Heart left ventricle (tissue), 16 donors: ENCODE measurements around the gene KIFC1. TPM values are rescaled to one million over a fixed set of nuclear protein-coding genes. Genes with fewer than 3 reads are reported as not detected.
"Not testable (repeated sequence)": the region's sequence is repeated elsewhere in the genome, so short reads cannot be mapped to it uniquely, and the experiment has no call there.

Experiments
- ATAC-seq, 4 donors: fragments of 200-7000 bp; cut with Tn5 transposase; one replicate each; pipeline ENCODE4 v1.9.1; 2020 to 2022; ENCODE audit warnings: moderate library complexity in 4 of 4, mild to moderate bottlenecking in 3 of 4, moderate number of reproducible peaks in 1 of 4
- DNase-seq, 5 donors: peaks; one replicate each; pipeline ENCODE4 v3.0.0-alpha.2; 2020
- H3K27ac ChIP-seq, 12 donors: fragments of 200-600 bp; sonication (generic) in 4 of 12; one replicate each; pipeline versions ENCODE4 v1.5.0 to v1.8.0; 2016 to 2022; ENCODE audit warnings: mild to moderate bottlenecking in 2 of 12
- H3K27me3 ChIP-seq, 9 donors: fragments of 200-600 bp; sonication (generic) in 2 of 9; one replicate each; pipeline versions ENCODE4 v1.5.1 to v1.8.0; 2016 to 2022; ENCODE audit warnings: mild to moderate bottlenecking in 3 of 9
- H3K36me3 ChIP-seq, 9 donors: fragments of 200-600 bp; sonication (generic) in 2 of 9; one replicate each; pipeline versions ENCODE4 v1.5.0 to v1.8.0; 2018 to 2022; ENCODE audit warnings: mild to moderate bottlenecking in 2 of 9
- H3K4me1 ChIP-seq, 12 donors: fragments of 200-600 bp; sonication (generic) in 4 of 12; one replicate each; pipeline versions ENCODE4 v1.5.0 to v1.8.0; 2016 to 2022; ENCODE audit warnings: mild to moderate bottlenecking in 3 of 12
- H3K4me3 ChIP-seq, 12 donors: fragments of 200-600 bp; sonication (generic) in 4 of 12; one replicate each; pipeline versions ENCODE4 v1.5.0 to v1.8.0; 2017 to 2022; ENCODE audit warnings: mild to moderate bottlenecking in 9 of 12, moderate library complexity in 4 of 12
- H3K9me3 ChIP-seq, 12 donors: fragments of 200-600 bp; sonication (generic) in 4 of 12; one replicate each; pipeline versions ENCODE4 v1.5.0 to v1.8.0; 2016 to 2022; ENCODE audit warnings: mild to moderate bottlenecking in 1 of 12
- POLR2A ChIP-seq, 2 donors: fragments of 450-650 bp; IDR thresholded peaks; one replicate each; pipeline ENCODE4 v1.6.1; 2017; ENCODE audit warnings: antibody characterized with exemption in 2 of 2, mild to moderate bottlenecking in 2 of 2, moderate library complexity in 2 of 2
- WGBS, 4 donors: extraction: QIAGEN DNeasy Blood & Tissue Kit in 2 of 4; methylation state at CpG; one replicate each; pipeline versions ENCODE4 v1.1.5 to v1.1.7; 2013 to 2018; 5-methylcytosine and 5-hydroxymethylcytosine counted together
- intact Hi-C, 10 donors: fragments of 100-400 bp; cut with DNase I; formaldehyde crosslinking; loops; one replicate each; pipeline versions ENCODE4 v1.11.1 to v1.14.2; 2022
- polyA plus RNA-seq, 2 donors: library from polyadenylated mRNA; stranded (reverse); fragments of 200-250 nt; gene quantifications; one replicate each; pipeline ENCODE4 v1.2.3, GENCODE V29; 2013
- total RNA-seq, 9 donors: library from RNA; depleted of rRNA in 2 of 9; stranded (reverse); fragments of >200 nt in 2 of 9; fragmentation: NEBNext Ultra II Directional in 3 of 9; extraction: Animal tissue kit (Norgen Biotek cat#: 25700) in 3 of 9; gene quantifications; one replicate each; pipeline versions ENCODE4 v1.1.0 to v1.2.4, GENCODE V29; 2016 to 2023
- TF ChIP-seq, protein P1 (sequence below), 12 donors: fragments of 200-600 bp; sonication (generic) in 4 of 12; IDR thresholded peaks; one replicate each; pipeline versions ENCODE4 v1.5.0 to v1.8.0; 2018 to 2022; ENCODE audit warnings: antibody characterized with exemption in 12 of 12, mild to moderate bottlenecking in 5 of 12
- donor health status: ischemic (EF 13 %, LVEDD 7.1; RV severe dilation, severe dysfunction).
- donor health status: healthy with polysubstance abuse.
- donor health status: DM: no; HTN: yes; CAD: no.
- donor health status: DM: no; HTN: no; CAD: no.
- donor health status: ischemic (EF 25% LVEDD 6.9; RV normal size, moderate dysfunction).
- donor health status: ischemic (EF 25% LVEDD 5.7; RV mildly dilated, moderate dysfunction).
- donor health status: healthy.
- donor health status: DM: yes; HTN: yes; CAD: no.
- donor health status: ischemic (EF 35%, LVEDD 5.7; RV mildly dilated, moderate dysfunction).
- donor health status: nonischemic (EF 11% LVEDD 7.7; RV severe dilation, severe dysfunction).
- donor health status: DM: yes; HTN: yes; CAD: no.
- donor health status: PGD.
- donor health status: ischemic (EF 29% LVEDD 5.4; RV normal size, mild dysfunction).
- donor health status: nonischemic (EF 23%, LVEDD 6.1; RV moderate dilation, normal function).

Gene KIFC1
- total and polyA plus RNA-seq, 11 donors, result 0.04 to 7.0 (median 0.69) TPM; not detected in 3

DNA sequence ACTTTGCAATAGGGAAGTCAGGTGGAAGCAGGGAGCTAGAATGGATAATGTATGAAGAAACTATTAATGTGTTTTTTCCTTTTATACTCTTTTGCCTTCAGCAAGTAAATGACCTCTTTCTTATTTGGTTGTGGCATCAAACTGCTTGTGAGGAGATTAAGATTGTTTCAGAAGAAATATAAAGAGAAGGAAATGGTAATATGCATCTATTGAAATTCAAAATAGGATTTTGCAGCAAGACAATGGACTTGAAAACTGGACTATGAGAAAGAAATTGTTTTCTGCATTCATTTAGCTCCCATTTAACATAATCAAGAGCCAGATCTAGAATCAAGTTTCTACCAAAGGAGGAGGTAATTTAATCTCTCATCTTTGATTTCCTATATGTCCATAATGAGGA is 32.3 kb upstream of the KIFC1 start:
- Histone ChIP-seq H3K27me3 (peaks cover 0 to 6% (median 0%) of the 10 kb centered on the region in 9 donors), H3K27ac (no peak overlapping the region), H3K9me3 (no peaks in the 10 kb centered on the region), H3K36me3 (no peaks in the 10 kb centered on the region), H3K4me1 (no peaks in the 10 kb centered on the region), H3K4me3 (no peak overlapping the region)
- TF ChIP-seq, protein P1, sequence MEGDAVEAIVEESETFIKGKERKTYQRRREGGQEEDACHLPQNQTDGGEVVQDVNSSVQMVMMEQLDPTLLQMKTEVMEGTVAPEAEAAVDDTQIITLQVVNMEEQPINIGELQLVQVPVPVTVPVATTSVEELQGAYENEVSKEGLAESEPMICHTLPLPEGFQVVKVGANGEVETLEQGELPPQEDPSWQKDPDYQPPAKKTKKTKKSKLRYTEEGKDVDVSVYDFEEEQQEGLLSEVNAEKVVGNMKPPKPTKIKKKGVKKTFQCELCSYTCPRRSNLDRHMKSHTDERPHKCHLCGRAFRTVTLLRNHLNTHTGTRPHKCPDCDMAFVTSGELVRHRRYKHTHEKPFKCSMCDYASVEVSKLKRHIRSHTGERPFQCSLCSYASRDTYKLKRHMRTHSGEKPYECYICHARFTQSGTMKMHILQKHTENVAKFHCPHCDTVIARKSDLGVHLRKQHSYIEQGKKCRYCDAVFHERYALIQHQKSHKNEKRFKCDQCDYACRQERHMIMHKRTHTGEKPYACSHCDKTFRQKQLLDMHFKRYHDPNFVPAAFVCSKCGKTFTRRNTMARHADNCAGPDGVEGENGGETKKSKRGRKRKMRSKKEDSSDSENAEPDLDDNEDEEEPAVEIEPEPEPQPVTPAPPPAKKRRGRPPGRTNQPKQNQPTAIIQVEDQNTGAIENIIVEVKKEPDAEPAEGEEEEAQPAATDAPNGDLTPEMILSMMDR (IDR thresholded peaks at IDR 0.05), result no peak
- no peak for TF ChIP-seq POLR2A (IDR thresholded peaks at IDR 0.05)
- ATAC-seq, result no peak
- intact Hi-C loops, result no loop called here
- DNase-seq, result no peak

DNA sequence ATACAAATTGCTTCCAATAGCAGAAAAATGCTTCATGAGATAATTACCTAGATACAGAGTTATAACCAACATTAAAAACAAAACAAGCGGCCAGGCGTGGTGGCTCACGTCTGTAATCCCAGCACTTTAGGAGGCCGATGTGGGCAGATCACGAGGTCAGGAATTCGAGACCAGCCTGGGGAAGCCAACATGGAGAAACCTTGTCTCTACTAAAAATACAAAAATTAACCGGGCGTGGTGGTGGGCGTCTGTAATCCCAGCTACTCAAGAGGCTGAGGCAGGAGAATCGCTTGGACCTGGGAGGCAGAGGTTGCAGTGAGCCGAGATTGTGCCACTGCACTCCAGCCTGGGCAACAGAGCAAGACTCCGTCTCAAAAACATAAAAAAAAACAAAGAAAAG is 28.1 kb upstream of the KIFC1 start:
- H3K9me3 ChIP-seq, H3K27me3 ChIP-seq, H3K36me3 ChIP-seq, DNase-seq, H3K27ac ChIP-seq, intact Hi-C loops, H3K4me3 ChIP-seq, H3K4me1 ChIP-seq, ATAC-seq: not testable (repeated sequence)
- WGBS, 4 donors, result 86 to 90% (median 88%) methylated on average over 12 of the region's 12 CpGs

DNA sequence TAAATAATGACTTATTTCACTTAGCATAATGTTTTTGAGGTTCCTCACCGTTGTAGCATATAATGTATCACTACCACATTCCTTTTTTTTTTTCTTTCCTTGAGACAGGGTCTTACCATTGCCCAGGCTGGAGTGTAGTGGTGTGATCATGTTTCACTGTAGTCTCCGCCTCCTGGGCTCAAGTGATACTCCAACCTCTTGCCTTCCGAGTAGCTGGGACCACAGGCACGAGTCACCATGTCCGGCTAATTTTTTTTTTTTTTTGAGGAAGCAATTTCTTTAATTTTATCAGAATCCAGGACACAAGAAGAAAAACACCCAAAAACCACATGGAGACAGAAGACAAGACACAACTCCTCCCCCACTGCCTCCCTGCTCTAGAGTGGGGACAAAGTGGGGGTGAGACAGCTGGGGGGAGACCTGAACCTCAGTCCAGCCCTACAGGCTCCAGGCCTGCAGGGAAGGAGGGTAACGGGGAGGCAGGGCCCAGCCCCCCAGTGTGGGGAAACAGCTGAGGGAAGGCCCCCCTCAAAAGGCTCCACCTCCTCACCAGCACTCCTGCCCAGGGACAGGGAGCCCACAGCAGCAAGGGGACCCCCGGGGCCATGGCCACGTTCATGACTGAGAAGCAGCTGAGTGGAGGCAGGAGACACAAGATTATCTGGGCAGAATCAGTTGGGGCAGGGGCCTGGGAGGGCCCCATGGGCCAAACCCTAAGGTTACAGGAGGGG is 27.0 kb upstream of the KIFC1 start:
- intact Hi-C loops, ATAC-seq: not testable (repeated sequence)

DNA sequence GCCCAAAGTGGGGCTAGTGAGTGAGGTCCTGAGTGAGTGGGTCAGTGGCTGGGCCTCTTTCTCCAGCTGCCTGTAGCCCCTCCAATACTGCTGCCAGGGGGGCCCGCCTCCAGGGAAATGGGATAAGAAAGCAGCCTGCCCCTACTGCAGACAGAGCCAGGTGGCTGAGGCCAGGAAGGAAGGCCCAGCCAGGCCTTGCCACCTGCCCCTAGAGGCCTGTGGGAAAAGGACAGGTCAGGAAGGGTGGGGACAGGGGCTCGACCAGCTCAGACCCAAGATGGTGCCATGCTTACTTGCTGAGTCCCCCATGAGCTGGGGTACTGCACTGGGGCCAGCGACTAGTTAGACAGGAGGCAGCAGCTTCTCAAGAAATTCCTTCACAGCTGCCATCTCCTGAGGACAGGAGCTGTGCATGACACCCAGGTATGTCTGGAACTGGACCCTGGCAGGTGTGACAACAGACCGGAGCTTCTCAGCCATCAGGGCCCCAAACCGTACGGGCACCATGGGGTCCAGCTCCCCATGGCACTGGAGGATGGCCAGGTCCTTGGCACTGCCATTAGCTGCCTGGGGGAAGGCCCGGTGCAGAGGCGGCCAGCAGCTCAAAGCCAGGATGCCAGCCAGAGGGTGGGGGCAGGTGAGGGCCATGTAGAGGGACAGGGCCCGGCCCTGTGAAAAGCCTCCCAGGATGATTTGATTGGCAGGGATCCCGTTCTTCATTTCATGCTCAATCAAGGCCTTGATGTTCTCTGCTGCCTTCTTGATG is 26.2 kb upstream of the KIFC1 start:
- H3K27me3 ChIP-seq, H3K27ac ChIP-seq, H3K9me3 ChIP-seq, H3K4me3 ChIP-seq, H3K4me1 ChIP-seq, intact Hi-C loops, DNase-seq, H3K36me3 ChIP-seq: not testable (repeated sequence)
- ATAC-seq, result peak in 2 of 4 donors; percentile 13 to 18
- WGBS, 4 donors, result 80 to 93% (median 83%) methylated on average over 3 to 10 of the region's 10 CpGs

More for the DNA sequence above, 27.0 kb upstream of the KIFC1 start:
- H3K9me3 ChIP-seq, H3K4me3 ChIP-seq, H3K27me3 ChIP-seq, H3K4me1 ChIP-seq, H3K36me3 ChIP-seq, DNase-seq, H3K27ac ChIP-seq: not testable (repeated sequence)
- WGBS, 4 donors, result 31 to 40% (median 37%) methylated on average over 6 to 7 of the region's 8 CpGs

DNA sequence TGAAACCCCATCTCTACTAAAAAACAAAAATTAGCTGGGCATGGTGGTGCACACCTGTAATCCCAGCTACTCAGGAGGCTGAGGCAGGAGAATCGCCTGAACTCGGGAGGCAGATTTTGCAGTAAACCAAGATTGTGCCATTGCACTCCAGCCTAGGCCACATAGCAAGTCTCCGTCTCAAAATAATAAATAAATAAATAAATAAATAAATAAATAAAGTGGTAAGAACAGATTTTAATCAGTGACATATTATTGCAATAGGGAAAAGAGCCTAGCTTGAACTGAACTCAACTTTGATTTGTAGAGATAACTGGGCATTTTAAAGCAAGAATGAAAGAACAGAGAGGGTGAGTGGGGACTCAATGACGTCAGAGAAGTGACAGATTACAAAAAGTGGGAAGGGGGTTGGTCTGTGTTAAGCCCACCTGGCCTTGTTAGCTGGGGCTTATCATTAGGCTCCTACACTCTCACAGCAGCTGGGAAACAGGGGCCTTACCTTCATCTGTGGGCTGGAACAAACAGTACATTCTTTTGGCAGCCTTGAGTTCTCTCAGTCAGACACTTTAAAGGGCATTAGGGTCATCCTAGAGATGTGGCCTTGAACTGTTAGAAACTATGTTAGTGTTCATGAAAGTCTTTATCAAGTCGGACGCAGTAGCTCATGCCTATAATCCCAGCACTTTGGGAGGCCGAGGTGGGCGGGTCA is 24.5 kb upstream of the KIFC1 start:
- Histone ChIP-seq H3K36me3 (no peaks in the 10 kb centered on the region), H3K4me3 (no peak overlapping the region), H3K9me3 (no peaks in the 10 kb centered on the region), H3K4me1 (no peaks in the 10 kb centered on the region), H3K27me3 (no peaks in the 10 kb centered on the region), H3K27ac (no peak overlapping the region)
- no peak for DNase-seq
- TF ChIP-seq, protein P1 (IDR thresholded peaks at IDR 0.05), result no peak
- no peak for TF ChIP-seq POLR2A (IDR thresholded peaks at IDR 0.05)
- no peak for ATAC-seq
- intact Hi-C loops, result no loop called here
- WGBS, 4 donors, result 72 to 81% (median 81%) methylated on average over 8 of the region's 8 CpGs

DNA sequence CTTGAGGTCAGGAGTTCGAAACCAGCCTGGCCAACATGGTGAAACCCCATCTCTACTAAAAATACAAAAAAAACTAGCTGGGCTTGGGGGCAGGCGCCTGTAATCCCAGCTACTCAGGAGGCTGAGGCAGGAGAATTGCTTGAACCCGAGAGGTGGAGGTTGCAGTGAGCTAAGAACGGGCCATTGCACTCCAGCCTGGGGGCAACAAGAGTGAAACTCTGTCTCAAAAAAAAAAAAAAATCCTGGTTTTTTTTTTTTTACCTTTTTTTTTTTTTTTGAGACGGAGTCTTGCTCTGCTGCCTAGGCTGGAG is 24.0 kb upstream of the KIFC1 start:
- H3K4me1 ChIP-seq, intact Hi-C loops, H3K27me3 ChIP-seq, DNase-seq, H3K4me3 ChIP-seq, ATAC-seq, H3K9me3 ChIP-seq, H3K27ac ChIP-seq, H3K36me3 ChIP-seq: not testable (repeated sequence)
- WGBS, 4 donors, result 90 to 96% (median 94%) methylated on average over 5 of the region's 5 CpGs

DNA sequence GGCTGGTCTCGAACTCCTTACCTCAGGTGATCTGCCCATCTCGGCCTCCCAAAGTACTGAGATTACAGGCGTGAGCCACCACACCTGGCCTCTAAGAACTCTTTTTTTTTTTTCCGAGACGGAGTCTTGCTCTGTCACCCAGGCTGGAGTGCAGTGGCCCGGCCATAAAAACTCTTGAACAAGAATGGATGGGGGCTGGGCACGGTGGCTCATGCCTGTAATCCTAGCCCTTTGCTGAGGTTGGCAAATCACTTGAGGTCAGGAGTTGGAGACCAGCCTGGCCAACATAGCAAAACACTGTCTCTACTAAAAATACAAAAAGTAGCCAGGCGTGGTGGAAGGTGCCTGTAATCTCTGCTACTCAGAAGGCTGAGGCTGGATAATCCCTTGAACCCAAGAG is 19.7 kb upstream of the KIFC1 start:
- H3K4me1 ChIP-seq, result peaks cover 0 to 45% (median 11%) of the 10 kb centered on the region in 12 donors
- H3K27ac ChIP-seq, H3K9me3 ChIP-seq, H3K36me3 ChIP-seq, H3K27me3 ChIP-seq, intact Hi-C loops, DNase-seq, H3K4me3 ChIP-seq, ATAC-seq: not testable (repeated sequence)
- WGBS, 4 donors, result 90 to 95% (median 93%) methylated on average over 8 of the region's 8 CpGs
